Activated CD4-positive, alpha-beta T cell treated with anti-CD3 and anti-CD28 coated beads for 36 hours (primary cell): Measurements from ENCODE around the gene PRDM16. TPM values are rescaled to one million over a fixed set of nuclear protein-coding genes. Genes with fewer than 3 reads are reported as not detected.

Source experiments
- ATAC-seq: fragments of 200-7000 bp; cut with Tn5 transposase; one replicate; pipeline ENCODE4 v1.10.0; 2021; ENCODE audit warnings: mild to moderate bottlenecking, moderate library complexity
- CTCF ChIA-PET: fragments of 350-600 bp; sonication (Branson Sonifier 250); formaldehyde crosslinking; loops from one replicate; lab custom pipeline; 2021; ENCODE audit warnings: antibody characterized with exemption; lab: Charles Lee
- POLR2A ChIA-PET: fragments of 350-600 bp; sonication (Branson Sonifier 250); formaldehyde crosslinking; loops from one replicate; lab custom pipeline; 2021; ENCODE audit warnings: antibody characterized with exemption, inconsistent platforms; lab: Charles Lee
- DNase-seq: peaks from one replicate; pipeline ENCODE4 v3.0.0-alpha.2; 2020
- H3K27ac Mint-ChIP-seq: one replicate; pipeline ENCODE4 v1.8.0; 2021; ENCODE audit warnings: mixed read lengths
- H3K27me3 Mint-ChIP-seq: one replicate; pipeline ENCODE4 v1.8.0; 2021; ENCODE audit warnings: mixed read lengths
- H3K36me3 Mint-ChIP-seq: one replicate; pipeline ENCODE4 v1.8.0; 2021; ENCODE audit warnings: low read depth, mixed read lengths
- H3K4me1 Mint-ChIP-seq: one replicate; pipeline ENCODE4 v1.8.0; 2021; ENCODE audit warnings: mixed read lengths
- H3K4me3 Mint-ChIP-seq: one replicate; pipeline ENCODE4 v1.8.0; 2021; ENCODE audit warnings: mild to moderate bottlenecking, moderate library complexity, mixed read lengths
- H3K9me3 Mint-ChIP-seq: one replicate; pipeline ENCODE4 v1.8.0; 2021; ENCODE audit warnings: low read depth, mixed read lengths
- intact Hi-C, 2 experiments: fragments of 100-400 bp; cut with DNase I in 1 of 2; cut with micrococcal nuclease in 1 of 2; formaldehyde crosslinking; loops; one replicate each; pipeline versions ENCODE4 v1.14.2 to v1.15.1; 2022 to 2024; cut with DNase I, micrococcal nuclease
- total RNA-seq, 2 experiments: library from RNA; stranded (reverse); gene quantifications; one replicate each; pipeline ENCODE4 v1.2.3, GENCODE V29; 2021

Gene PRDM16
- total RNA-seq, 2 experiments from 2014 or later: 0.32 TPM; not detected in 1

GRCh38 chr1:3075666-3076362, 6.8 kb downstream of the PRDM16 start:
- CTCF ChIA-PET: no interaction called here
- ATAC-seq (no peak), DNase-seq (no peak)
- H3K36me3 Mint-ChIP-seq: no peaks in the 10 kb centered on the region
- no peak overlapping the region for H3K27ac Mint-ChIP-seq
- no peaks in the 10 kb centered on the region for H3K4me1 Mint-ChIP-seq
- H3K4me3 Mint-ChIP-seq: no peak overlapping the region
- intact Hi-C loops: no loop called here
- H3K27me3 Mint-ChIP-seq: peaks cover 22% of the 10 kb centered on the region
- no peaks in the 10 kb centered on the region for H3K9me3 Mint-ChIP-seq
- POLR2A ChIA-PET: no interaction called here

- H3K27me3 Mint-ChIP-seq: peaks cover 19% of the 10 kb centered on the region
- no peak overlapping the region for H3K27ac Mint-ChIP-seq
- CTCF ChIA-PET: no interaction called here
- no peak overlapping the region for H3K4me3 Mint-ChIP-seq
- no peaks in the 10 kb centered on the region for H3K9me3 Mint-ChIP-seq
- H3K4me1 Mint-ChIP-seq: no peaks in the 10 kb centered on the region
- POLR2A ChIA-PET: no interaction called here
- intact Hi-C loops: no loop called here
- ATAC-seq (no peak), DNase-seq (no peak)
- no peaks in the 10 kb centered on the region for H3K36me3 Mint-ChIP-seq
Observed at GRCh38 chr1:3076363-3076740, 7.3 kb downstream of the PRDM16 start.

GRCh38 chr1:3077081-3077480, 8.1 kb downstream of the PRDM16 start:
- no peak for ATAC-seq
- Mint-ChIP-seq H3K4me3 (no peak overlapping the region), H3K27me3 (peaks cover 15% of the 10 kb centered on the region), H3K9me3 (no peaks in the 10 kb centered on the region), H3K36me3 (no peaks in the 10 kb centered on the region), H3K4me1 (no peaks in the 10 kb centered on the region), H3K27ac (no peak overlapping the region)
- ChIA-PET CTCF (interaction anchor here (0.7 kb wide), 1 partner anchor 246 kb away, joined by 3 read pairs; no protein-coding TSS in a partner anchor), POLR2A (no interaction called here)
- intact Hi-C loops: no loop called here
- no peak for DNase-seq

GRCh38 chr1:3077561-3077960, 8.6 kb downstream of the PRDM16 start:
- ATAC-seq (no peak), DNase-seq (no peak)
- Mint-ChIP-seq H3K4me3 (no peak overlapping the region), H3K27ac (no peak overlapping the region), H3K9me3 (no peaks in the 10 kb centered on the region), H3K4me1 (no peaks in the 10 kb centered on the region), H3K27me3 (peaks cover 11% of the 10 kb centered on the region), H3K36me3 (no peaks in the 10 kb centered on the region)
- ChIA-PET POLR2A (no interaction called here), CTCF (no interaction called here)
- intact Hi-C loops: no loop called here

GRCh38 chr1:3078430-3078861, 9.4 kb downstream of the PRDM16 start:
- DNase-seq (no peak), ATAC-seq (no peak)
- intact Hi-C loops: no loop called here
- no peaks in the 10 kb centered on the region for H3K36me3 Mint-ChIP-seq
- CTCF ChIA-PET: interaction anchor here (0.6 kb wide), 1 partner anchor 105 kb away, joined by 3 read pairs; no protein-coding TSS in a partner anchor
- H3K9me3 Mint-ChIP-seq: no peaks in the 10 kb centered on the region
- POLR2A ChIA-PET: no interaction called here
- H3K4me1 Mint-ChIP-seq: no peaks in the 10 kb centered on the region
- peaks cover 11% of the 10 kb centered on the region for H3K27me3 Mint-ChIP-seq
- no peak overlapping the region for H3K4me3 Mint-ChIP-seq
- H3K27ac Mint-ChIP-seq: no peak overlapping the region

GRCh38 chr1:3078871-3079270, 9.9 kb downstream of the PRDM16 start:
- ATAC-seq: no peak

GRCh38 chr1:3079381-3080052, 10.5 kb downstream of the PRDM16 start:
- DNase-seq (no peak), ATAC-seq (no peak)
- ChIA-PET POLR2A (no interaction called here), CTCF (no interaction called here)
- Mint-ChIP-seq H3K36me3 (no peaks in the 10 kb centered on the region), H3K9me3 (no peaks in the 10 kb centered on the region), H3K27ac (no peak overlapping the region), H3K4me1 (no peaks in the 10 kb centered on the region), H3K4me3 (no peak overlapping the region), H3K27me3 (peaks cover 8% of the 10 kb centered on the region)
- intact Hi-C loops: no loop called here

More at GRCh38 chr1:3078871-3079270, 9.9 kb downstream of the PRDM16 start:
- POLR2A ChIA-PET: no interaction called here
- intact Hi-C loops: no loop called here
- DNase-seq: no peak
- no peaks in the 10 kb centered on the region for H3K4me1 Mint-ChIP-seq
- no peaks in the 10 kb centered on the region for H3K36me3 Mint-ChIP-seq
- H3K27ac Mint-ChIP-seq: no peak overlapping the region
- H3K27me3 Mint-ChIP-seq: peaks cover 12% of the 10 kb centered on the region
- CTCF ChIA-PET: interaction anchor here (0.6 kb wide), 1 partner anchor 105 kb away, joined by 3 read pairs; no protein-coding TSS in a partner anchor
- no peaks in the 10 kb centered on the region for H3K9me3 Mint-ChIP-seq
- no peak overlapping the region for H3K4me3 Mint-ChIP-seq

GRCh38 chr1:3080053-3080955, 11.3 kb downstream of the PRDM16 start:
- intact Hi-C loops: no loop called here
- no peak for ATAC-seq
- CTCF ChIA-PET: no interaction called here
- no peak overlapping the region for H3K27ac Mint-ChIP-seq
- no peaks in the 10 kb centered on the region for H3K9me3 Mint-ChIP-seq
- POLR2A ChIA-PET: no interaction called here
- no peaks in the 10 kb centered on the region for H3K36me3 Mint-ChIP-seq
- H3K4me1 Mint-ChIP-seq: no peaks in the 10 kb centered on the region
- peaks cover 8% of the 10 kb centered on the region for H3K27me3 Mint-ChIP-seq
- no peak overlapping the region for H3K4me3 Mint-ChIP-seq
- no peak for DNase-seq

- intact Hi-C loops: no loop called here
- no peaks in the 10 kb centered on the region for H3K36me3 Mint-ChIP-seq
- no peaks in the 10 kb centered on the region for H3K9me3 Mint-ChIP-seq
- H3K4me1 Mint-ChIP-seq: no peaks in the 10 kb centered on the region
- H3K27me3 Mint-ChIP-seq: peaks cover 7% of the 10 kb centered on the region
- no peak for ATAC-seq
- no peak overlapping the region for H3K4me3 Mint-ChIP-seq
- POLR2A ChIA-PET: no interaction called here
- CTCF ChIA-PET: no interaction called here
- H3K27ac Mint-ChIP-seq: no peak overlapping the region
- DNase-seq: no peak
Observed at GRCh38 chr1:3081171-3081683, 12.2 kb downstream of the PRDM16 start.

- ChIA-PET POLR2A (no interaction called here), CTCF (no interaction called here)
- H3K27me3 Mint-ChIP-seq: peaks cover 7% of the 10 kb centered on the region
- ATAC-seq (no peak), DNase-seq (no peak)
- no peak overlapping the region for H3K27ac Mint-ChIP-seq
- no peaks in the 10 kb centered on the region for H3K9me3 Mint-ChIP-seq
- H3K4me3 Mint-ChIP-seq: no peak overlapping the region
- intact Hi-C loops: no loop called here
- H3K4me1 Mint-ChIP-seq: no peaks in the 10 kb centered on the region
- no peaks in the 10 kb centered on the region for H3K36me3 Mint-ChIP-seq
Observed at GRCh38 chr1:3082051-3082450, 13.0 kb downstream of the PRDM16 start.
